ENCODE results near the gene SPARCL1. TPM values are rescaled to one million over a fixed set of nuclear protein-coding genes. Genes with fewer than 3 reads are reported as not detected.

SPARCL1 gene
- total RNA-seq, 2 experiments from 2014 or later: not detected

GRCh38 chr4:87433342-87433741 lies 95.8 kb downstream of the SPARCL1 start:
- CTCF ChIA-PET (ENCODE audit: unreplicated experiment): no interaction called here
- Histone ChIP-seq H3K36me3 (ENCODE audit: insufficient read depth, low read length) (peaks cover 32% of the 10 kb centered on the region), H3K9me2 (ENCODE audit: insufficient read depth, low read length) (no peaks in the 10 kb centered on the region; the same call in 1 of the 2 replicates), H2AFZ (ENCODE audit: low read length) (no peak overlapping the region), H3K79me2 (ENCODE audit: insufficient read depth, low read depth, low read length) (peaks cover 50% of the 10 kb centered on the region), H3K4me2 (ENCODE audit: low read length) (no peak overlapping the region), H3K27ac (ENCODE audit: low read depth, low read length, poor library complexity, severe bottlenecking) (no peak overlapping the region), H3K4me3 (ENCODE audit: low read depth, low read length, poor library complexity, severe bottlenecking) (no peak overlapping the region), H3K4me1 (ENCODE audit: insufficient read depth, low read length, poor library complexity, severe bottlenecking) (no peaks in the 10 kb centered on the region), H3K9me3 (ENCODE audit: low read length) (no peaks in the 10 kb centered on the region), H4K20me1 (ENCODE audit: insufficient read depth, low read length) (peaks cover 4% of the 10 kb centered on the region; the same call in 1 of the 2 replicates)
- TF ChIP-seq EZH2phosphoT487 (IDR thresholded peaks at IDR 0.05; ENCODE audit: borderline replicate concordance, low read depth, low read length) (no peak), CTCF (conservative IDR thresholded peaks at IDR 0.05; ENCODE audit: low read length) (no peak)
- DNase-seq (ENCODE audit: low spot score): no peak
- POLR2A ChIA-PET: interaction anchor here (1.2 kb wide), 1 partner anchor 8 kb away, joined by 3 read pairs; no protein-coding TSS in a partner anchor
- no TSS peak for BruUV-seq (replicated peaks)
- intact Hi-C loops (cut with micrococcal nuclease; ENCODE audit: unreplicated experiment): no loop called here

- peaks cover 3% of the 10 kb centered on the region; the same call in 1 of the 2 replicates for H3K36me3 ChIP-seq (ENCODE audit: insufficient read depth, low read length)
- peaks cover 75% of the 10 kb centered on the region for H3K79me2 ChIP-seq (ENCODE audit: insufficient read depth, low read depth, low read length)
- POLR2A ChIA-PET: no interaction called here
- H3K27ac ChIP-seq (ENCODE audit: low read depth, low read length, poor library complexity, severe bottlenecking): no peak overlapping the region
- TF ChIP-seq CTCF (conservative IDR thresholded peaks at IDR 0.05; ENCODE audit: low read length): no peak
- no peak overlapping the region for H2AFZ ChIP-seq (ENCODE audit: low read length)
- no peak overlapping the region for H3K4me3 ChIP-seq (ENCODE audit: low read depth, low read length, poor library complexity, severe bottlenecking)
- DNase-seq (ENCODE audit: low spot score): no peak
- peaks cover 10% of the 10 kb centered on the region for H3K4me1 ChIP-seq (ENCODE audit: insufficient read depth, low read length, poor library complexity, severe bottlenecking)
- intact Hi-C loops (cut with micrococcal nuclease; ENCODE audit: unreplicated experiment): no loop called here
- H4K20me1 ChIP-seq (ENCODE audit: insufficient read depth, low read length): peaks cover 4% of the 10 kb centered on the region; the same call in 1 of the 2 replicates
- H3K9me2 ChIP-seq (ENCODE audit: insufficient read depth, low read length): no peaks in the 10 kb centered on the region
- CTCF ChIA-PET (ENCODE audit: unreplicated experiment): no interaction called here
- no TSS peak for BruUV-seq (replicated peaks)
- no peaks in the 10 kb centered on the region for H3K9me3 ChIP-seq (ENCODE audit: low read length)
- H3K4me2 ChIP-seq (ENCODE audit: low read length): no peak overlapping the region
Observed at GRCh38 chr4:87430038-87430437, 99.1 kb downstream of the SPARCL1 start.

DNA sequence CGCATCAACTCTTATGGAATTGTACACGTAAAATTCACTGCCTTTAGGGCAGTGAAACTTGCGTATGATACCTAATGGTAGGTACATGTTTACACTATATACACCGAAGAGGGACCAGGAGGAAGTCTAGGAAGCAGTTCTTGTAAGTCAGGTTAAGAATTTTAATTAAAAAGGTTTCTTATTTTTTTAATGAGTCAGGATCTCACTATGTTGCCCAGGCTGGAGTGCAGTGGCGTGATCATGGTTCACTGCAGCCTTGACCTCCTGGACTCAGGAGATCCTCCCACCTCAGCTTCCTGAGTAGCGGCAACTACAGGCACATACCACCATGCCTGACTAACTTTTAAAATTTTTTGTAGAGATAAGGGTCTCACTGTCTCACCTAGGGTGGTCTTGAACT lies 100.2 kb downstream of the SPARCL1 start:
- no TSS peak for BruUV-seq (replicated peaks)
- ChIA-PET CTCF (ENCODE audit: unreplicated experiment) (no interaction called here), POLR2A (interaction anchor here (0.9 kb wide), 1 partner anchor 847 kb away, joined by 3 read pairs; no protein-coding TSS in a partner anchor)
- no peak overlapping the region for H3K4me2 ChIP-seq (ENCODE audit: low read length)
- H3K9me3 ChIP-seq (ENCODE audit: low read length): no peaks in the 10 kb centered on the region
- peaks cover 86% of the 10 kb centered on the region for H3K79me2 ChIP-seq (ENCODE audit: insufficient read depth, low read depth, low read length)
- H3K4me3 ChIP-seq (ENCODE audit: low read depth, low read length, poor library complexity, severe bottlenecking): no peak overlapping the region
- intact Hi-C loops (cut with micrococcal nuclease; ENCODE audit: unreplicated experiment): no loop called here
- no peak overlapping the region for H3K27ac ChIP-seq (ENCODE audit: low read depth, low read length, poor library complexity, severe bottlenecking)
- H2AFZ ChIP-seq (ENCODE audit: low read length): no peak overlapping the region
- peaks cover 19% of the 10 kb centered on the region for H3K4me1 ChIP-seq (ENCODE audit: insufficient read depth, low read length, poor library complexity, severe bottlenecking)
- peaks cover 4% of the 10 kb centered on the region; the same call in 1 of the 2 replicates for H4K20me1 ChIP-seq (ENCODE audit: insufficient read depth, low read length)
- no peak for TF ChIP-seq EZH2phosphoT487 (IDR thresholded peaks at IDR 0.05; ENCODE audit: borderline replicate concordance, low read depth, low read length)
- no peak for TF ChIP-seq CTCF (conservative IDR thresholded peaks at IDR 0.05; ENCODE audit: low read length)
- DNase-seq (ENCODE audit: low spot score): no peak
- H3K9me2 ChIP-seq (ENCODE audit: insufficient read depth, low read length): no peaks in the 10 kb centered on the region
- H3K36me3 ChIP-seq (ENCODE audit: insufficient read depth, low read length): no peaks in the 10 kb centered on the region

Measured in OCI-LY7 (cell line).